H1 (cell line): ENCODE measurements around the gene GTF2A1L. TPM values are rescaled to one million over a fixed set of nuclear protein-coding genes. Genes with fewer than 3 reads are reported as not detected.

Experiments used
- CHD2 ChIP-seq: IDR thresholded peaks from 2 replicates; pipeline ENCODE4 v1.6.1; 2012; ENCODE audit warnings: low read length, improper control_type of control experiment
- EGR1 ChIP-seq: IDR thresholded peaks from 2 replicates; pipeline ENCODE4 v1.6.1; 2011; ENCODE audit warnings: low read depth, low read length, borderline replicate concordance
- FOSL1 ChIP-seq: IDR thresholded peaks from 2 replicates; pipeline ENCODE4 v1.6.1; 2011; ENCODE audit warnings: mild to moderate bottlenecking, low read depth, low read length, moderate library complexity; ENCODE audit not compliant: insufficient read depth
- JUN ChIP-seq: IDR thresholded peaks from 2 replicates; pipeline ENCODE4 v1.6.1; 2011; ENCODE audit warnings: low read depth, mild to moderate bottlenecking, improper control_type of control experiment, low read length
- NANOG ChIP-seq: IDR thresholded peaks from 2 replicates; pipeline ENCODE4 v1.6.1; 2011; ENCODE audit warnings: low read length, low read depth, mild to moderate bottlenecking, inconsistent platforms; ENCODE audit not compliant: insufficient read depth, poor library complexity, severe bottlenecking
- SIN3A ChIP-seq, 2 experiments: IDR thresholded peaks in 1 of 2; conservative IDR thresholded peaks in 1 of 2; 2 replicates each; pipeline ENCODE4 v1.6.1; 2011 to 2012; ENCODE audit warnings: low read length in 2 of 2, improper control_type of control experiment in 1 of 2, low read depth in 1 of 2, mild to moderate bottlenecking in 1 of 2
- polyA plus RNA-seq, 7 experiments: library from polyadenylated mRNA; depleted of rRNA in 3 of 7; stranded (reverse) in 5 of 7; unstranded in 2 of 7; fragments of >200 nt in 5 of 7; fragments of 200-250 nt in 2 of 7; gene quantifications; 1 replicate in 5 of 7; 2 replicates in 1 of 7; 4 replicates in 1 of 7; pipeline versions ENCODE4 v1.2.1 to v1.2.3, GENCODE V29; 2011 to 2013; ENCODE audit warnings: missing spikeins in 2 of 7, mixed read lengths in 2 of 7
- total RNA-seq: library from RNA; stranded (reverse); fragmentation: NEBNext Ultra II Directional; extraction: Animal tissue kit (Norgen Biotek cat#: 25700); gene quantifications from 2 replicates; pipeline ENCODE4 v1.2.1, GENCODE V29; 2021
- TF ChIP-seq, protein P1 (sequence below): fragments of 300-600 bp; sonication (generic); IDR thresholded peaks from 2 replicates; pipeline ENCODE4 v1.7.1; 2012; ENCODE audit warnings: low read length, moderate library complexity, mild to moderate bottlenecking, inconsistent platforms; ENCODE audit not compliant: insufficient replicate concordance
- TF ChIP-seq, protein P2 (sequence below): IDR thresholded peaks from 2 replicates; pipeline ENCODE4 v1.6.1; 2012; ENCODE audit warnings: inconsistent platforms
- TF ChIP-seq, protein P3 (sequence below): IDR thresholded peaks from 2 replicates; pipeline ENCODE4 v1.6.1; 2011; ENCODE audit warnings: low read length, improper control_type of control experiment

Gene GTF2A1L
- total and polyA plus RNA-seq, 2 of the 8 experiments (the other 6 are each of a cell fraction or from before 2014, with no cell fraction given): 0.18 TPM; not detected in 1

DNA sequence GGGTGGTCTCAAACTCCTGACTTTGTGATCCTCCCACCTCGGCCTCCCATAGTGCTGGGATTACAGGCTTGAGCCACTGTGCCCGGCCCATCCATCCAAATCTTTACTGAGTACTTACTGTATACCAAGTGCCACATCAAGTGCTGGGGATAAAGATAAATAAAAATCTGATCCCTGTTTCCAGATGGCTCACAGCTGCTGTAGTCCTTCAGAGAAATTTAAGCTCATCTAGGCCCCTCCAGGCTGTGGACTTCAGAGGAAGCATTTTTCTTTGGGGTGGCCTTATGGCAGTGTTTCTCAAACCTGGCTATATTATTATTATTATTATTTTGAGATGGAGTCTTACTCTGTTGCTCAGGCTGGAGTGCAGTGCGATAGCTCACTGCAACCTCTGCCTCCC is 33.7 kb upstream of the GTF2A1L start (continued):
- TF ChIP-seq, protein P1, sequence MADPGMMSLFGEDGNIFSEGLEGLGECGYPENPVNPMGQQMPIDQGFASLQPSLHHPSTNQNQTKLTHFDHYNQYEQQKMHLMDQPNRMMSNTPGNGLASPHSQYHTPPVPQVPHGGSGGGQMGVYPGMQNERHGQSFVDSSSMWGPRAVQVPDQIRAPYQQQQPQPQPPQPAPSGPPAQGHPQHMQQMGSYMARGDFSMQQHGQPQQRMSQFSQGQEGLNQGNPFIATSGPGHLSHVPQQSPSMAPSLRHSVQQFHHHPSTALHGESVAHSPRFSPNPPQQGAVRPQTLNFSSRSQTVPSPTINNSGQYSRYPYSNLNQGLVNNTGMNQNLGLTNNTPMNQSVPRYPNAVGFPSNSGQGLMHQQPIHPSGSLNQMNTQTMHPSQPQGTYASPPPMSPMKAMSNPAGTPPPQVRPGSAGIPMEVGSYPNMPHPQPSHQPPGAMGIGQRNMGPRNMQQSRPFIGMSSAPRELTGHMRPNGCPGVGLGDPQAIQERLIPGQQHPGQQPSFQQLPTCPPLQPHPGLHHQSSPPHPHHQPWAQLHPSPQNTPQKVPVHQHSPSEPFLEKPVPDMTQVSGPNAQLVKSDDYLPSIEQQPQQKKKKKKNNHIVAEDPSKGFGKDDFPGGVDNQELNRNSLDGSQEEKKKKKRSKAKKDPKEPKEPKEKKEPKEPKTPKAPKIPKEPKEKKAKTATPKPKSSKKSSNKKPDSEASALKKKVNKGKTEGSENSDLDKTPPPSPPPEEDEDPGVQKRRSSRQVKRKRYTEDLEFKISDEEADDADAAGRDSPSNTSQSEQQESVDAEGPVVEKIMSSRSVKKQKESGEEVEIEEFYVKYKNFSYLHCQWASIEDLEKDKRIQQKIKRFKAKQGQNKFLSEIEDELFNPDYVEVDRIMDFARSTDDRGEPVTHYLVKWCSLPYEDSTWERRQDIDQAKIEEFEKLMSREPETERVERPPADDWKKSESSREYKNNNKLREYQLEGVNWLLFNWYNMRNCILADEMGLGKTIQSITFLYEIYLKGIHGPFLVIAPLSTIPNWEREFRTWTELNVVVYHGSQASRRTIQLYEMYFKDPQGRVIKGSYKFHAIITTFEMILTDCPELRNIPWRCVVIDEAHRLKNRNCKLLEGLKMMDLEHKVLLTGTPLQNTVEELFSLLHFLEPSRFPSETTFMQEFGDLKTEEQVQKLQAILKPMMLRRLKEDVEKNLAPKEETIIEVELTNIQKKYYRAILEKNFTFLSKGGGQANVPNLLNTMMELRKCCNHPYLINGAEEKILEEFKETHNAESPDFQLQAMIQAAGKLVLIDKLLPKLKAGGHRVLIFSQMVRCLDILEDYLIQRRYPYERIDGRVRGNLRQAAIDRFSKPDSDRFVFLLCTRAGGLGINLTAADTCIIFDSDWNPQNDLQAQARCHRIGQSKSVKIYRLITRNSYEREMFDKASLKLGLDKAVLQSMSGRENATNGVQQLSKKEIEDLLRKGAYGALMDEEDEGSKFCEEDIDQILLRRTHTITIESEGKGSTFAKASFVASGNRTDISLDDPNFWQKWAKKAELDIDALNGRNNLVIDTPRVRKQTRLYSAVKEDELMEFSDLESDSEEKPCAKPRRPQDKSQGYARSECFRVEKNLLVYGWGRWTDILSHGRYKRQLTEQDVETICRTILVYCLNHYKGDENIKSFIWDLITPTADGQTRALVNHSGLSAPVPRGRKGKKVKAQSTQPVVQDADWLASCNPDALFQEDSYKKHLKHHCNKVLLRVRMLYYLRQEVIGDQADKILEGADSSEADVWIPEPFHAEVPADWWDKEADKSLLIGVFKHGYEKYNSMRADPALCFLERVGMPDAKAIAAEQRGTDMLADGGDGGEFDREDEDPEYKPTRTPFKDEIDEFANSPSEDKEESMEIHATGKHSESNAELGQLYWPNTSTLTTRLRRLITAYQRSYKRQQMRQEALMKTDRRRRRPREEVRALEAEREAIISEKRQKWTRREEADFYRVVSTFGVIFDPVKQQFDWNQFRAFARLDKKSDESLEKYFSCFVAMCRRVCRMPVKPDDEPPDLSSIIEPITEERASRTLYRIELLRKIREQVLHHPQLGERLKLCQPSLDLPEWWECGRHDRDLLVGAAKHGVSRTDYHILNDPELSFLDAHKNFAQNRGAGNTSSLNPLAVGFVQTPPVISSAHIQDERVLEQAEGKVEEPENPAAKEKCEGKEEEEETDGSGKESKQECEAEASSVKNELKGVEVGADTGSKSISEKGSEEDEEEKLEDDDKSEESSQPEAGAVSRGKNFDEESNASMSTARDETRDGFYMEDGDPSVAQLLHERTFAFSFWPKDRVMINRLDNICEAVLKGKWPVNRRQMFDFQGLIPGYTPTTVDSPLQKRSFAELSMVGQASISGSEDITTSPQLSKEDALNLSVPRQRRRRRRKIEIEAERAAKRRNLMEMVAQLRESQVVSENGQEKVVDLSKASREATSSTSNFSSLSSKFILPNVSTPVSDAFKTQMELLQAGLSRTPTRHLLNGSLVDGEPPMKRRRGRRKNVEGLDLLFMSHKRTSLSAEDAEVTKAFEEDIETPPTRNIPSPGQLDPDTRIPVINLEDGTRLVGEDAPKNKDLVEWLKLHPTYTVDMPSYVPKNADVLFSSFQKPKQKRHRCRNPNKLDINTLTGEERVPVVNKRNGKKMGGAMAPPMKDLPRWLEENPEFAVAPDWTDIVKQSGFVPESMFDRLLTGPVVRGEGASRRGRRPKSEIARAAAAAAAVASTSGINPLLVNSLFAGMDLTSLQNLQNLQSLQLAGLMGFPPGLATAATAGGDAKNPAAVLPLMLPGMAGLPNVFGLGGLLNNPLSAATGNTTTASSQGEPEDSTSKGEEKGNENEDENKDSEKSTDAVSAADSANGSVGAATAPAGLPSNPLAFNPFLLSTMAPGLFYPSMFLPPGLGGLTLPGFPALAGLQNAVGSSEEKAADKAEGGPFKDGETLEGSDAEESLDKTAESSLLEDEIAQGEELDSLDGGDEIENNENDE: no peak
- TF ChIP-seq CHD2: no peak
- TF ChIP-seq, protein P2, sequence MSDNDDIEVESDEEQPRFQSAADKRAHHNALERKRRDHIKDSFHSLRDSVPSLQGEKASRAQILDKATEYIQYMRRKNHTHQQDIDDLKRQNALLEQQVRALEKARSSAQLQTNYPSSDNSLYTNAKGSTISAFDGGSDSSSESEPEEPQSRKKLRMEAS: no peak
- TF ChIP-seq SIN3A (conservative IDR thresholded peaks at IDR 0.05 in 1 of 2, IDR thresholded peaks at IDR 0.05 in 1 of 2; ENCODE audit: low read depth in 1 of 2, low read length in 2 of 2): no peak
- no peak for TF ChIP-seq JUN
- TF ChIP-seq NANOG: no peak
- TF ChIP-seq, protein P3, sequence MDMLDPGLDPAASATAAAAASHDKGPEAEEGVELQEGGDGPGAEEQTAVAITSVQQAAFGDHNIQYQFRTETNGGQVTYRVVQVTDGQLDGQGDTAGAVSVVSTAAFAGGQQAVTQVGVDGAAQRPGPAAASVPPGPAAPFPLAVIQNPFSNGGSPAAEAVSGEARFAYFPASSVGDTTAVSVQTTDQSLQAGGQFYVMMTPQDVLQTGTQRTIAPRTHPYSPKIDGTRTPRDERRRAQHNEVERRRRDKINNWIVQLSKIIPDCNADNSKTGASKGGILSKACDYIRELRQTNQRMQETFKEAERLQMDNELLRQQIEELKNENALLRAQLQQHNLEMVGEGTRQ: no peak
- no peak for TF ChIP-seq EGR1
- TF ChIP-seq FOSL1: no peak
